Mesendoderm (in vitro differentiated cells): ENCODE results near the gene LIN7B.
A peak's percentile ranks its signal among the peaks of the same experiment; 100 is the strongest.
"Not testable (repeated sequence)": the region's sequence is repeated elsewhere in the genome, so short reads cannot be mapped to it uniquely, and the experiment has no call there.

Source experiments
- DNase-seq: peaks from one replicate; pipeline ENCODE4 v3.0.0; 2013
- H2AK5ac ChIP-seq: 2 replicates; pipeline ENCODE4 v1.6.1; 2013; ENCODE audit warnings: low read length, inconsistent platforms
- H2BK120ac ChIP-seq: 2 replicates; pipeline ENCODE4 v1.6.1; 2013; ENCODE audit warnings: low read depth, mild to moderate bottlenecking, low read length, moderate library complexity, mixed read lengths
- H2BK15ac ChIP-seq: replicated peaks from 2 replicates; pipeline ENCODE4 v1.6.1; 2013; ENCODE audit warnings: low read depth, mild to moderate bottlenecking, moderate library complexity
- H2BK5ac ChIP-seq: 2 replicates; pipeline ENCODE4 v1.6.1; 2013; ENCODE audit warnings: low read length, inconsistent platforms
- H3K18ac ChIP-seq: 2 replicates; pipeline ENCODE4 v1.6.1; 2013; ENCODE audit warnings: mild to moderate bottlenecking, low read length, mixed read lengths
- H3K23ac ChIP-seq: one replicate; pipeline ENCODE4 v1.6.1; 2013; ENCODE audit warnings: low read length
- H3K27ac ChIP-seq: 2 replicates; pipeline ENCODE4 v1.5.1; 2013; ENCODE audit warnings: low read depth, mild to moderate bottlenecking, inconsistent platforms, low read length, moderate library complexity
- H3K27me3 ChIP-seq: 2 replicates; pipeline ENCODE4 v1.6.1; 2013; ENCODE audit warnings: low read length, control low read depth, mild to moderate bottlenecking, inconsistent platforms; ENCODE audit not compliant: insufficient read depth, poor library complexity
- H3K36me3 ChIP-seq: 2 replicates; pipeline ENCODE4 v1.6.1; 2013; ENCODE audit warnings: low read length, inconsistent platforms; ENCODE audit not compliant: control insufficient read depth, insufficient read depth
- H3K4ac ChIP-seq: one replicate; pipeline ENCODE4 v1.6.1; 2013; ENCODE audit warnings: low read depth, mild to moderate bottlenecking, low read length, moderate library complexity
- H3K4me1 ChIP-seq: 2 replicates; pipeline ENCODE4 v1.6.1; 2013; ENCODE audit warnings: low read depth, low read length, inconsistent platforms; ENCODE audit not compliant: control insufficient read depth
- H3K4me2 ChIP-seq: 2 replicates; pipeline ENCODE4 v1.6.1; 2013; ENCODE audit warnings: low read length
- H3K4me3 ChIP-seq: 2 replicates; pipeline ENCODE4 v1.5.1; 2013; ENCODE audit warnings: mild to moderate bottlenecking, low read length
- H3K56ac ChIP-seq: one replicate; pipeline ENCODE4 v1.6.1; 2013; ENCODE audit warnings: low read length
- H3K79me1 ChIP-seq: 2 replicates; pipeline ENCODE4 v1.6.1; 2013; ENCODE audit warnings: low read length, inconsistent platforms
- H3K79me2 ChIP-seq: 2 replicates; pipeline ENCODE4 v1.6.1; 2013; ENCODE audit warnings: mild to moderate bottlenecking, low read length; ENCODE audit not compliant: control insufficient read depth, insufficient read depth
- H3K9ac ChIP-seq: 2 replicates; pipeline ENCODE4 v1.6.1; 2013; ENCODE audit warnings: low read length, inconsistent platforms
- H4K5ac ChIP-seq: one replicate; pipeline ENCODE4 v1.6.1; 2013; ENCODE audit warnings: low read length
- H4K8ac ChIP-seq: one replicate; pipeline ENCODE4 v1.6.1; 2013; ENCODE audit warnings: low read depth, mild to moderate bottlenecking, control low read depth, low read length, moderate library complexity
- WGBS: extraction: QIAGEN DNeasy Blood & Tissue Kit; methylation state at CpG from one replicate; pipeline ENCODE4 v1.1.7; 2013; ENCODE audit warnings: low lambda C conversion rate, missing lambda C conversion rate; ENCODE audit not compliant: insufficient coverage; ENCODE audit errors: extremely low coverage; 5-methylcytosine and 5-hydroxymethylcytosine counted together

The LIN7B gene

GRCh38 chr19:49120325-49120683, 6.1 kb downstream of the LIN7B start:
- Histone ChIP-seq H2BK15ac (no peak overlapping the region), H3K4ac (no peak overlapping the region), H3K4me2 (no peak overlapping the region), H3K4me1 (no peaks in the 10 kb centered on the region), H2BK120ac (no peak overlapping the region), H3K4me3 (no peak overlapping the region), H3K18ac (no peak overlapping the region), H4K8ac (no peak overlapping the region), H3K27me3 (peaks cover 7% of the 10 kb centered on the region), H2BK5ac (no peak overlapping the region), H3K79me1 (no peaks in the 10 kb centered on the region), H3K27ac (no peak overlapping the region), H4K5ac (no peak overlapping the region), H3K79me2 (no peaks in the 10 kb centered on the region), H3K9ac (no peak overlapping the region), H3K23ac (no peak overlapping the region), H3K36me3 (no peaks in the 10 kb centered on the region), H2AK5ac (no peak overlapping the region), H3K56ac (no peak overlapping the region)
- no peak for DNase-seq
- no CpG with 5 or more reads among the region's 16 CpGs for WGBS

GRCh38 chr19:49120868-49121267, 6.7 kb downstream of the LIN7B start:
- H3K27me3 ChIP-seq: peaks cover 7% of the 10 kb centered on the region
- H3K4me3 ChIP-seq: no peak overlapping the region
- H3K4me1 ChIP-seq: no peaks in the 10 kb centered on the region
- no peaks in the 10 kb centered on the region for H3K79me1 ChIP-seq
- H2BK120ac ChIP-seq: no peak overlapping the region
- H2AK5ac ChIP-seq: no peak overlapping the region
- no peak overlapping the region for H3K18ac ChIP-seq
- no peak overlapping the region for H2BK15ac ChIP-seq
- H3K27ac ChIP-seq: no peak overlapping the region
- H3K9ac ChIP-seq: no peak overlapping the region
- no CpG with 5 or more reads among the region's 2 CpGs for WGBS
- no peak overlapping the region for H4K8ac ChIP-seq
- H3K4me2 ChIP-seq: no peak overlapping the region
- H4K5ac ChIP-seq: no peak overlapping the region
- H3K4ac ChIP-seq: no peak overlapping the region
- H3K23ac ChIP-seq: no peak overlapping the region
- no peak overlapping the region for H2BK5ac ChIP-seq
- H3K36me3 ChIP-seq: no peaks in the 10 kb centered on the region
- DNase-seq: no peak
- no peak overlapping the region for H3K56ac ChIP-seq
- no peaks in the 10 kb centered on the region for H3K79me2 ChIP-seq

GRCh38 chr19:49121841-49122240, 7.7 kb downstream of the LIN7B start:
- H3K4ac ChIP-seq, H3K4me2 ChIP-seq: not testable (repeated sequence)

GRCh38 chr19:49123285-49123684, 9.1 kb downstream of the LIN7B start:
- H3K36me3 ChIP-seq, H2AK5ac ChIP-seq, H3K27me3 ChIP-seq, H3K9ac ChIP-seq, H3K4me3 ChIP-seq, H3K4me1 ChIP-seq, H2BK15ac ChIP-seq, H3K4ac ChIP-seq, H2BK120ac ChIP-seq, DNase-seq, H3K4me2 ChIP-seq, H4K8ac ChIP-seq, H2BK5ac ChIP-seq, H3K18ac ChIP-seq, H3K27ac ChIP-seq, H3K23ac ChIP-seq, H4K5ac ChIP-seq, H3K79me2 ChIP-seq, H3K56ac ChIP-seq, H3K79me1 ChIP-seq: not testable (repeated sequence)
- no CpG with 5 or more reads among the region's 11 CpGs for WGBS

More at GRCh38 chr19:49121841-49122240, 7.7 kb downstream of the LIN7B start:
- not testable (repeated sequence) for H3K4me3 ChIP-seq, H3K27me3 ChIP-seq, H2BK15ac ChIP-seq, H3K9ac ChIP-seq, H2BK120ac ChIP-seq, H3K79me2 ChIP-seq, H3K27ac ChIP-seq, DNase-seq, H3K4me1 ChIP-seq, H3K56ac ChIP-seq, H4K8ac ChIP-seq, H4K5ac ChIP-seq, H3K79me1 ChIP-seq, H3K23ac ChIP-seq, H3K18ac ChIP-seq, H2AK5ac ChIP-seq, H3K36me3 ChIP-seq, H2BK5ac ChIP-seq
- no CpG with 5 or more reads among the region's 10 CpGs for WGBS

GRCh38 chr19:49125025-49125731, 11.0 kb downstream of the LIN7B start:
- Histone ChIP-seq H3K4me3 (no peak overlapping the region), H3K79me1 (no peaks in the 10 kb centered on the region), H4K5ac (no peak overlapping the region), H3K4me2 (no peak overlapping the region), H3K36me3 (no peaks in the 10 kb centered on the region), H4K8ac (peak overlapping the region; percentile 87), H3K79me2 (no peaks in the 10 kb centered on the region), H3K56ac (peak overlapping the region; percentile 40), H2AK5ac (no peak overlapping the region), H3K4ac (peak overlapping the region; percentile 44), H3K18ac (peak overlapping the region; percentile 34), H3K4me1 (no peaks in the 10 kb centered on the region), H2BK15ac (no peak overlapping the region), H3K9ac (peak overlapping the region; percentile 17), H3K23ac (no peak overlapping the region), H3K27ac (no peak overlapping the region), H3K27me3 (peaks cover 7% of the 10 kb centered on the region), H2BK120ac (no peak overlapping the region), H2BK5ac (no peak overlapping the region)
- DNase-seq: no peak
- WGBS: no CpG with 5 or more reads among the region's 23 CpGs

GRCh38 chr19:49126575-49126974, 12.4 kb downstream of the LIN7B start:
- H2AK5ac ChIP-seq: no peak overlapping the region
- no peak overlapping the region for H3K18ac ChIP-seq
- no peaks in the 10 kb centered on the region for H3K79me1 ChIP-seq
- H3K36me3 ChIP-seq: no peaks in the 10 kb centered on the region
- no peak overlapping the region for H4K8ac ChIP-seq
- no peak overlapping the region for H2BK5ac ChIP-seq
- DNase-seq: no peak
- H3K4me2 ChIP-seq: no peak overlapping the region
- no peak overlapping the region for H3K4ac ChIP-seq
- H3K23ac ChIP-seq: no peak overlapping the region
- no peak overlapping the region for H4K5ac ChIP-seq
- no peaks in the 10 kb centered on the region for H3K79me2 ChIP-seq
- H3K9ac ChIP-seq: no peak overlapping the region
- no peaks in the 10 kb centered on the region for H3K27me3 ChIP-seq
- H3K27ac ChIP-seq: no peak overlapping the region
- no peaks in the 10 kb centered on the region for H3K4me1 ChIP-seq
- WGBS: no CpG with 5 or more reads among the region's 4 CpGs
- H2BK15ac ChIP-seq: no peak overlapping the region
- no peak overlapping the region for H2BK120ac ChIP-seq
- H3K4me3 ChIP-seq: no peak overlapping the region
- no peak overlapping the region for H3K56ac ChIP-seq
